ENCODE data around the gene AARSD1. TPM values are rescaled to one million over a fixed set of nuclear protein-coding genes. Genes with fewer than 3 reads are reported as not detected.
"Not testable (repeated sequence)": the region's sequence is repeated elsewhere in the genome, so short reads cannot be mapped to it uniquely, and the experiment has no call there.

The AARSD1 gene
- total and polyA plus RNA-seq, 7 donors, result 14.6 to 41.5 (median 22.9) TPM

- TF ChIP-seq CTCF (IDR thresholded peaks at IDR 0.05), result no peak
- Histone ChIP-seq H3K36me3 (no peaks in the 10 kb centered on the region), H3K4me1 (peaks cover 0 to 8% (median under 1%) of the 10 kb centered on the region in 4 donors), H3K27ac (no peak overlapping the region), H3K27me3 (no peaks in the 10 kb centered on the region), H3K9me3 (no peaks in the 10 kb centered on the region), H3K4me3 (no peak overlapping the region)
- 54 to 83% methylated on average over 8 of the region's 8 CpGs for WGBS, 2 donors
- DNase-seq, result no peak
- intact Hi-C loops (cut with DNase I), result no loop called here
These were observed 47.0 kb downstream of the AARSD1 start for GRCh38 chr17:42917236-42917603.

GRCh38 chr17:42916388-42917235 lies 47.6 kb downstream of the AARSD1 start:
- H3K36me3 ChIP-seq; H3K27ac ChIP-seq; H3K9me3 ChIP-seq; H3K27me3 ChIP-seq; intact Hi-C loops (cut with DNase I); DNase-seq; H3K4me3 ChIP-seq; H3K4me1 ChIP-seq: not testable (repeated sequence)
- WGBS, 2 donors, result 66 to 82% methylated on average over 4 of the region's 4 CpGs

GRCh38 chr17:42915288-42915687 lies 49.0 kb downstream of the AARSD1 start:
- H3K27ac ChIP-seq; H3K27me3 ChIP-seq; H3K4me1 ChIP-seq; H3K9me3 ChIP-seq; DNase-seq; H3K36me3 ChIP-seq; H3K4me3 ChIP-seq; intact Hi-C loops (cut with DNase I): not testable (repeated sequence)
- 84 to 94% methylated on average over 6 of the region's 6 CpGs for WGBS, 2 donors

- no peaks in the 10 kb centered on the region for H3K27me3 ChIP-seq
- no peak overlapping the region for H3K4me3 ChIP-seq
- 19 to 68% methylated on average over 3 of the region's 3 CpGs for WGBS, 2 donors
- no peaks in the 10 kb centered on the region for H3K9me3 ChIP-seq
- no peak overlapping the region for H3K27ac ChIP-seq
- intact Hi-C loops (cut with DNase I), result no loop called here
- no peaks in the 10 kb centered on the region for H3K4me1 ChIP-seq
- H3K36me3 ChIP-seq, result no peaks in the 10 kb centered on the region
- DNase-seq, result no peak
- TF ChIP-seq POLR2A (IDR thresholded peaks at IDR 0.05) (no peak), CTCF (IDR thresholded peaks at IDR 0.05) (no peak)
These were observed 50.2 kb downstream of the AARSD1 start for GRCh38 chr17:42913981-42914617.

- Histone ChIP-seq H3K36me3 (no peaks in the 10 kb centered on the region), H3K4me3 (no peak overlapping the region), H3K4me1 (no peaks in the 10 kb centered on the region), H3K27me3 (no peaks in the 10 kb centered on the region), H3K27ac (no peak overlapping the region), H3K9me3 (no peaks in the 10 kb centered on the region)
- intact Hi-C loops (cut with DNase I), result no loop called here
- TF ChIP-seq CTCF (IDR thresholded peaks at IDR 0.05), result no peak
- no peak for TF ChIP-seq EP300 (IDR thresholded peaks at IDR 0.05)
- TF ChIP-seq POLR2A (IDR thresholded peaks at IDR 0.05), result no peak
- no peak for TF ChIP-seq POLR2AphosphoS5 (IDR thresholded peaks at IDR 0.05)
- no peak for DNase-seq
- 26 to 65% methylated on average over 2 of the region's 2 CpGs for WGBS, 2 donors
These were observed 50.7 kb downstream of the AARSD1 start for GRCh38 chr17:42913522-42913921.
